ENCODE measurements around the gene PEX11A. TPM values are rescaled to one million over a fixed set of nuclear protein-coding genes. Genes with fewer than 3 reads are reported as not detected.

The PEX11A gene
- total RNA-seq, 4 donors from 2014 or later: 10.0 to 46.4 (median 21.8) TPM

GRCh38 chr15:89732451-89733172 is 42.1 kb upstream of the PEX11A start:
- H3K4me1 ChIP-seq: peaks cover 9 to 15% of the 10 kb centered on the region in 2 donors
- DNase-seq (no peak), ATAC-seq (no peak)
- in situ Hi-C loops (cut with MboI; ENCODE audit: low sequenced_read_pairs in 4 of 4) (no loop called here), intact Hi-C loops (cut with DNase I; ENCODE audit: low total_unique reads) (no loop called here)
- H3K9me3 ChIP-seq: no peaks in the 10 kb centered on the region
- H3K4me3 ChIP-seq: no peak overlapping the region
- TF ChIP-seq CTCF (IDR thresholded peaks at IDR 0.05 in 4 of 5, conservative IDR thresholded peaks at IDR 0.05 in 1 of 5) (no peak), POLR2A (IDR thresholded peaks at IDR 0.05) (no peak)
- H3K36me3 ChIP-seq: no peaks in the 10 kb centered on the region
- peaks cover 0 to 2% (median 0%) of the 10 kb centered on the region in 3 donors for H3K27me3 ChIP-seq
- H3K27ac ChIP-seq: peak overlapping the region in 1 of 4 donors; percentile 20

GRCh38 chr15:89731275-89731674 is 40.7 kb upstream of the PEX11A start:
- Histone ChIP-seq H3K4me3 (no peak overlapping the region), H3K9me3 (no peaks in the 10 kb centered on the region), H3K36me3 (no peaks in the 10 kb centered on the region), H3K4me1 (peaks cover 10 to 16% of the 10 kb centered on the region in 2 donors), H3K27me3 (peaks cover 0 to 2% (median 0%) of the 10 kb centered on the region in 3 donors), H3K27ac (no peak overlapping the region)
- ATAC-seq (no peak), DNase-seq (no peak)
- TF ChIP-seq CTCF (IDR thresholded peaks at IDR 0.05 in 4 of 5, conservative IDR thresholded peaks at IDR 0.05 in 1 of 5) (no peak), POLR2A (IDR thresholded peaks at IDR 0.05) (no peak)
- intact Hi-C loops (cut with DNase I; ENCODE audit: low total_unique reads) (no loop called here), in situ Hi-C loops (cut with MboI; ENCODE audit: low sequenced_read_pairs in 4 of 4) (no loop called here)

- Histone ChIP-seq H3K9me3 (no peaks in the 10 kb centered on the region), H3K36me3 (no peaks in the 10 kb centered on the region), H3K4me3 (no peak overlapping the region), H3K27me3 (peaks cover 0 to 2% (median 0%) of the 10 kb centered on the region in 3 donors), H3K27ac (peak overlapping the region; percentile 33 to 81 (median 54)), H3K4me1 (peaks cover 10 to 16% of the 10 kb centered on the region in 2 donors)
- intact Hi-C loops (cut with DNase I; ENCODE audit: low total_unique reads): no loop called here
- no peak for TF ChIP-seq POLR2A (IDR thresholded peaks at IDR 0.05)
- no peak for TF ChIP-seq CTCF (IDR thresholded peaks at IDR 0.05 in 4 of 5, conservative IDR thresholded peaks at IDR 0.05 in 1 of 5)
- in situ Hi-C loops (cut with MboI; ENCODE audit: low sequenced_read_pairs in 4 of 4): no loop called here
- ATAC-seq (peak; percentile 97 to 99), DNase-seq (peak; percentile 38 to 41)
Observed at GRCh38 chr15:89728254-89728653, 37.7 kb upstream of the PEX11A start.

- in situ Hi-C loops (cut with MboI; ENCODE audit: low sequenced_read_pairs in 4 of 4) (no loop called here), intact Hi-C loops (cut with DNase I; ENCODE audit: low total_unique reads) (no loop called here)
- H3K36me3 ChIP-seq: no peaks in the 10 kb centered on the region
- H3K27ac ChIP-seq: no peak overlapping the region
- no peaks in the 10 kb centered on the region for H3K27me3 ChIP-seq
- ATAC-seq (no peak), DNase-seq (no peak)
- H3K9me3 ChIP-seq: no peaks in the 10 kb centered on the region
- H3K4me1 ChIP-seq: peaks cover 10 to 16% of the 10 kb centered on the region in 2 donors
- no peak overlapping the region for H3K4me3 ChIP-seq
- TF ChIP-seq CTCF (IDR thresholded peaks at IDR 0.05 in 4 of 5, conservative IDR thresholded peaks at IDR 0.05 in 1 of 5) (no peak), POLR2A (IDR thresholded peaks at IDR 0.05) (no peak)
Observed at GRCh38 chr15:89725064-89725463, 34.5 kb upstream of the PEX11A start.

Data from gastrocnemius medialis (tissue), 4 donors.